ENCODE results near the gene TAS2R40. TPM values are rescaled to one million over a fixed set of nuclear protein-coding genes. Genes with fewer than 3 reads are reported as not detected.
A peak's percentile ranks its signal among the peaks of the same experiment; 100 is the strongest.
"Not testable (repeated sequence)": the region's sequence is repeated elsewhere in the genome, so short reads cannot be mapped to it uniquely, and the experiment has no call there.

The TAS2R40 gene
- polyA plus RNA-seq (2013, experiment 1 of 2; ENCODE audit: insufficient read length) = not detected
- polyA plus RNA-seq (2013, experiment 2 of 2; ENCODE audit: insufficient read length) = not detected

- no peak for DNase-seq
These were observed at the start of gene TAS2R40 for GRCh38 chr7:143221737-143222136. Gene TAS2R40, plus strand, starts transcription at chr7:143222037. Its CDS starts 42 bp downstream, at chr7:143222079.

- peak; percentile 2 for DNase-seq
These were observed 49.5 kb upstream of the TAS2R40 start for GRCh38 chr7:143172354-143172753.

GRCh38 chr7:143176128-143176527 lies 45.7 kb upstream of the TAS2R40 start:
- no peak for DNase-seq

GRCh38 chr7:143177374-143178119 lies 44.3 kb upstream of the TAS2R40 start:
- DNase-seq = no peak

GRCh38 chr7:143180771-143181170 lies 41.1 kb upstream of the TAS2R40 start:
- not testable (repeated sequence) for DNase-seq

- no peak for DNase-seq
These were observed 40.5 kb upstream of the TAS2R40 start for GRCh38 chr7:143181349-143181748.

GRCh38 chr7:143183024-143183423 lies 38.8 kb upstream of the TAS2R40 start, which contains the start of gene TAS2R39:
Gene TAS2R39, plus strand, starts transcription at chr7:143183419. Its CDS starts 0 bp downstream, at chr7:143183419.
- no peak for DNase-seq

- DNase-seq = no peak
These were observed 36.3 kb upstream of the TAS2R40 start for GRCh38 chr7:143185551-143185950.

GRCh38 chr7:143188994-143189393 lies 32.8 kb upstream of the TAS2R40 start:
- no peak for DNase-seq

- no peak for DNase-seq
These were observed 28.0 kb upstream of the TAS2R40 start for GRCh38 chr7:143193880-143194279.

- no peak for DNase-seq
These were observed 22.8 kb upstream of the TAS2R40 start for GRCh38 chr7:143199040-143199439.

- DNase-seq = no peak
These were observed 19.7 kb upstream of the TAS2R40 start for GRCh38 chr7:143202161-143202560.

- DNase-seq = no peak
These were observed 18.5 kb upstream of the TAS2R40 start for GRCh38 chr7:143203386-143203785.

- peak; percentile 11 for DNase-seq
These were observed 16.1 kb upstream of the TAS2R40 start for GRCh38 chr7:143205560-143206293.

GRCh38 chr7:143210541-143210940 lies 11.3 kb upstream of the TAS2R40 start:
- no peak for DNase-seq

- not testable (repeated sequence) for DNase-seq
These were observed 8.4 kb upstream of the TAS2R40 start for GRCh38 chr7:143213478-143213877.

- peak; percentile 77 for DNase-seq
These were observed 6.8 kb upstream of the TAS2R40 start for GRCh38 chr7:143214789-143215679.

- peak; percentile 52 for DNase-seq
These were observed 5.7 kb upstream of the TAS2R40 start for GRCh38 chr7:143216151-143216550.

GRCh38 chr7:143216686-143217085 lies 5.2 kb upstream of the TAS2R40 start:
- no peak for DNase-seq

GRCh38 chr7:143217806-143218205 lies 4.0 kb upstream of the TAS2R40 start:
- no peak for DNase-seq

- no peak for DNase-seq
These were observed 551 bp upstream of the TAS2R40 start for GRCh38 chr7:143221286-143221685.

- no peak for DNase-seq
These were observed 945 bp downstream of the TAS2R40 start for GRCh38 chr7:143222782-143223181.

- no peak for DNase-seq
These were observed 1.9 kb downstream of the TAS2R40 start for GRCh38 chr7:143223784-143224183.
